Suprapubic skin (tissue), 4 donors: ENCODE data around the gene FAAP20.

Experiments used
- POLR2A ChIP-seq, 2 donors: fragments of 450-650 bp; IDR thresholded peaks; one replicate each; pipeline ENCODE4 v1.6.1; 2017; ENCODE audit warnings: antibody characterized with exemption in 2 of 2, mild to moderate bottlenecking in 2 of 2, moderate library complexity in 2 of 2
- POLR2AphosphoS5 ChIP-seq, 3 donors: sonication (generic); formaldehyde crosslinking; IDR thresholded peaks; one replicate each; pipeline ENCODE4 v1.6.1; 2017; ENCODE audit warnings: antibody characterized with exemption in 3 of 3
- TF ChIP-seq, protein P1 (sequence below), 2 donors: fragments of 200-600 bp in 1 of 2; fragments of 450-650 bp in 1 of 2; sonication (generic) in 1 of 2; IDR thresholded peaks; one replicate each; pipeline ENCODE4 v1.5.1; 2016 to 2019; ENCODE audit warnings: antibody characterized with exemption in 2 of 2, mild to moderate bottlenecking in 1 of 2, moderate library complexity in 1 of 2

DNA sequence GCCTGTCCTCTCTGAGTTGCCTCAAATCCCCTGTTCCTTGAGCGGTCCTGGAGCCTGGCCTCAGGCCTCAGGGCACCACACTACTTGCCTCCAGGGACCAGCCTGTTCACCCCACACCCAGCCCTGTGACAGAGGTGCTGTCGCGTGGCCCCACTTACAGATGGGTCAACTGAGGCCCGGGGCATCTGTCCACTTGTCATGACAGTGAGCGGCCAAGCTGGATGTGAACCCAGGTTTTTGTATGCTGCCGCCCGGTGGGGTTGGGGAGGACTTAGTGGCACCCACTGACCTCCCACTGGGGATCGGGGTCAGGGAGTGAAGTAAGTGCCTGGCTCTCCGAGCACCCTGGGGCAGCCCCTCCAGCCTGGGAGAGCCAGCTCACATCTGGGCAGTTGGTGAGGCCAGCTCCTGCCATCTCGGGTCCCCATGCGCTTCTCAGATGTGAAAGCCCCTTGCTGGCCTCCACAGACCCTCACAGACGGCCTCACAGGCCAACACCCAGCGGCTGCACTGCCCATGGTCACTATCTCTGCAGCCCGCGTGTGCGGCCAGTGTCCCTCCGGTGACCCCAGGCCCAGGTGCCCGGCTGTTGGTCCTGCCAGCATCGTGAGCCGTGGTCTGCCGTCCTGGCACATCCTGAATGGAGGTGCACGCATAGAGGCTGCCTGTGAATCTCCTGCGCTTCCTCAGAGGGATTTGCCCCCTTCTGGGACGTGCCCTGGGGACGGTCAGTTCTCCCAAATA, 9.3 kb upstream of the FAAP20 start:
- TF ChIP-seq POLR2A (IDR thresholded peaks at IDR 0.05) (no peak), POLR2AphosphoS5 (IDR thresholded peaks at IDR 0.05) (no peak)
- TF ChIP-seq, protein P1, sequence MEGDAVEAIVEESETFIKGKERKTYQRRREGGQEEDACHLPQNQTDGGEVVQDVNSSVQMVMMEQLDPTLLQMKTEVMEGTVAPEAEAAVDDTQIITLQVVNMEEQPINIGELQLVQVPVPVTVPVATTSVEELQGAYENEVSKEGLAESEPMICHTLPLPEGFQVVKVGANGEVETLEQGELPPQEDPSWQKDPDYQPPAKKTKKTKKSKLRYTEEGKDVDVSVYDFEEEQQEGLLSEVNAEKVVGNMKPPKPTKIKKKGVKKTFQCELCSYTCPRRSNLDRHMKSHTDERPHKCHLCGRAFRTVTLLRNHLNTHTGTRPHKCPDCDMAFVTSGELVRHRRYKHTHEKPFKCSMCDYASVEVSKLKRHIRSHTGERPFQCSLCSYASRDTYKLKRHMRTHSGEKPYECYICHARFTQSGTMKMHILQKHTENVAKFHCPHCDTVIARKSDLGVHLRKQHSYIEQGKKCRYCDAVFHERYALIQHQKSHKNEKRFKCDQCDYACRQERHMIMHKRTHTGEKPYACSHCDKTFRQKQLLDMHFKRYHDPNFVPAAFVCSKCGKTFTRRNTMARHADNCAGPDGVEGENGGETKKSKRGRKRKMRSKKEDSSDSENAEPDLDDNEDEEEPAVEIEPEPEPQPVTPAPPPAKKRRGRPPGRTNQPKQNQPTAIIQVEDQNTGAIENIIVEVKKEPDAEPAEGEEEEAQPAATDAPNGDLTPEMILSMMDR (IDR thresholded peaks at IDR 0.05): no peak
